A549 (cell line): ENCODE data around the gene SKOR2.

ENCODE experiments used
- CEBPB ChIP-seq, 2 experiments: fragments of >200 bp in 1 of 2; sonication (Bioruptor Twin) in 1 of 2; formaldehyde crosslinking in 1 of 2; IDR thresholded peaks; 2 replicates each; pipeline ENCODE4 v1.6.1; 2012 to 2016
- CTCF ChIP-seq: fragments of >200 bp; sonication (Bioruptor Twin); formaldehyde crosslinking; IDR thresholded peaks from 3 replicates; pipeline ENCODE4 v1.5.1; 2016
- EP300 ChIP-seq, 2 experiments: fragments of >200 bp; sonication (Bioruptor Twin); formaldehyde crosslinking; IDR thresholded peaks; 2 replicates in 1 of 2; 3 replicates in 1 of 2; pipeline ENCODE4 v1.6.1; 2016 to 2017
- MAX ChIP-seq: IDR thresholded peaks from 2 replicates; pipeline ENCODE4 v1.6.1; 2012
- MYC ChIP-seq: IDR thresholded peaks from 2 replicates; pipeline ENCODE4 v1.6.1; 2012; ENCODE audit warnings: mild to moderate bottlenecking, inconsistent platforms, low read length, improper control_type of control experiment, borderline replicate concordance
- POLR2A ChIP-seq: IDR thresholded peaks from 2 replicates; pipeline ENCODE4 v1.6.1; 2012; ENCODE audit warnings: mild to moderate bottlenecking, low read length
- SMC3 ChIP-seq: fragments of >200 bp; sonication (Bioruptor Twin); formaldehyde crosslinking; IDR thresholded peaks from 3 replicates; pipeline ENCODE4 v1.6.1; 2018; ENCODE audit warnings: inconsistent platforms
- SREBF2 ChIP-seq: fragments of 450-650 bp; IDR thresholded peaks from 2 replicates; pipeline ENCODE4 v1.6.1; 2014; ENCODE audit warnings: mild to moderate bottlenecking, moderate library complexity
- TP53 ChIP-seq: fragments of 250-450 bp; sonication (Bioruptor Pico); IDR thresholded peaks from 2 replicates; pipeline ENCODE4 v1.5.0; 2021; ENCODE audit warnings: mild to moderate bottlenecking, moderate library complexity
- ZFP36 ChIP-seq: fragments of 450-650 bp; IDR thresholded peaks from 2 replicates; pipeline ENCODE4 v1.6.1; 2014; ENCODE audit warnings: borderline replicate concordance; ENCODE audit not compliant: partially characterized antibody
- TF ChIP-seq, protein P1 (sequence below): fragments of 200-600 bp; sonication (generic); IDR thresholded peaks from 2 replicates; pipeline ENCODE4 v1.6.1; 2016; ENCODE audit warnings: antibody characterized with exemption, mild to moderate bottlenecking, moderate library complexity

- TF ChIP-seq CTCF (no peak), MYC (no peak), ZFP36 (no peak), POLR2A (no peak), EP300 (IDR thresholded peaks at IDR 0.05) (no peak), SMC3 (no peak), MAX (no peak), SREBF2 (no peak), CEBPB (IDR thresholded peaks at IDR 0.05) (no peak), TP53 (no peak)
- TF ChIP-seq, protein P1, sequence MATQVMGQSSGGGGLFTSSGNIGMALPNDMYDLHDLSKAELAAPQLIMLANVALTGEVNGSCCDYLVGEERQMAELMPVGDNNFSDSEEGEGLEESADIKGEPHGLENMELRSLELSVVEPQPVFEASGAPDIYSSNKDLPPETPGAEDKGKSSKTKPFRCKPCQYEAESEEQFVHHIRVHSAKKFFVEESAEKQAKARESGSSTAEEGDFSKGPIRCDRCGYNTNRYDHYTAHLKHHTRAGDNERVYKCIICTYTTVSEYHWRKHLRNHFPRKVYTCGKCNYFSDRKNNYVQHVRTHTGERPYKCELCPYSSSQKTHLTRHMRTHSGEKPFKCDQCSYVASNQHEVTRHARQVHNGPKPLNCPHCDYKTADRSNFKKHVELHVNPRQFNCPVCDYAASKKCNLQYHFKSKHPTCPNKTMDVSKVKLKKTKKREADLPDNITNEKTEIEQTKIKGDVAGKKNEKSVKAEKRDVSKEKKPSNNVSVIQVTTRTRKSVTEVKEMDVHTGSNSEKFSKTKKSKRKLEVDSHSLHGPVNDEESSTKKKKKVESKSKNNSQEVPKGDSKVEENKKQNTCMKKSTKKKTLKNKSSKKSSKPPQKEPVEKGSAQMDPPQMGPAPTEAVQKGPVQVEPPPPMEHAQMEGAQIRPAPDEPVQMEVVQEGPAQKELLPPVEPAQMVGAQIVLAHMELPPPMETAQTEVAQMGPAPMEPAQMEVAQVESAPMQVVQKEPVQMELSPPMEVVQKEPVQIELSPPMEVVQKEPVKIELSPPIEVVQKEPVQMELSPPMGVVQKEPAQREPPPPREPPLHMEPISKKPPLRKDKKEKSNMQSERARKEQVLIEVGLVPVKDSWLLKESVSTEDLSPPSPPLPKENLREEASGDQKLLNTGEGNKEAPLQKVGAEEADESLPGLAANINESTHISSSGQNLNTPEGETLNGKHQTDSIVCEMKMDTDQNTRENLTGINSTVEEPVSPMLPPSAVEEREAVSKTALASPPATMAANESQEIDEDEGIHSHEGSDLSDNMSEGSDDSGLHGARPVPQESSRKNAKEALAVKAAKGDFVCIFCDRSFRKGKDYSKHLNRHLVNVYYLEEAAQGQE = peak; percentile 92
Measured at GRCh38 chr18:47260120-47260923, 8.9 kb upstream of the SKOR2 start.
